Hepatocyte (in vitro differentiated cells): ENCODE data around the gene RRP1. TPM values are rescaled to one million over a fixed set of nuclear protein-coding genes. Genes with fewer than 3 reads are reported as not detected.

Experiments
- DNase-seq: peaks from one replicate; pipeline ENCODE4 v3.0.0-alpha.2; 2016; ENCODE audit warnings: low spot score
- H2AFZ ChIP-seq: fragments of 200-600 bp; sonication (generic); 2 replicates; pipeline ENCODE4 v1.6.0; 2016; ENCODE audit warnings: antibody characterized with exemption, mild to moderate bottlenecking
- H3K27ac ChIP-seq: fragments of 200-600 bp; sonication (generic); 2 replicates; pipeline ENCODE4 v1.5.1; 2016; ENCODE audit warnings: mild to moderate bottlenecking
- H3K27me3 ChIP-seq: fragments of 200-600 bp; sonication (generic); 2 replicates; pipeline ENCODE4 v1.6.1; 2016
- H3K36me3 ChIP-seq: fragments of 200-600 bp; sonication (generic); replicated peaks from 2 replicates; pipeline ENCODE4 v1.5.1; 2016; ENCODE audit warnings: low read depth; ENCODE audit not compliant: insufficient read depth
- H3K4me1 ChIP-seq: fragments of 200-600 bp; sonication (generic); 2 replicates; pipeline ENCODE4 v1.5.1; 2016; ENCODE audit warnings: mild to moderate bottlenecking, moderate library complexity; ENCODE audit not compliant: insufficient read depth
- H3K4me2 ChIP-seq: fragments of 200-600 bp; sonication (generic); 2 replicates; pipeline ENCODE4 v1.6.0; 2016
- H3K4me3 ChIP-seq: fragments of 200-600 bp; sonication (generic); 2 replicates; pipeline ENCODE4 v1.5.1; 2016; ENCODE audit warnings: mild to moderate bottlenecking
- H3K79me2 ChIP-seq: fragments of 200-600 bp; sonication (generic); 2 replicates; pipeline ENCODE4 v1.6.0; 2017; ENCODE audit warnings: mild to moderate bottlenecking
- H3K9me2 ChIP-seq: fragments of 200-600 bp; sonication (generic); replicated peaks from 2 replicates; pipeline ENCODE4 v1.6.0; 2017; ENCODE audit warnings: mild to moderate bottlenecking; ENCODE audit not compliant: insufficient read depth
- H3K9me3 ChIP-seq: fragments of 200-600 bp; sonication (generic); 2 replicates; pipeline ENCODE4 v1.5.1; 2016; ENCODE audit warnings: low read depth, mild to moderate bottlenecking
- H4K20me1 ChIP-seq: fragments of 200-600 bp; sonication (generic); 2 replicates; pipeline ENCODE4 v1.6.0; 2016; ENCODE audit warnings: mild to moderate bottlenecking; ENCODE audit not compliant: insufficient read depth, poor library complexity, severe bottlenecking
- EZH2 ChIP-seq: fragments of 200-600 bp; sonication (generic); IDR thresholded peaks from 2 replicates; pipeline ENCODE4 v1.6.1; 2016; ENCODE audit warnings: antibody characterized with exemption, mild to moderate bottlenecking, borderline replicate concordance
- EZH2phosphoT487 ChIP-seq: fragments of 200-600 bp; sonication (generic); IDR thresholded peaks from one replicate; pipeline ENCODE4 v1.6.1; 2018; ENCODE audit warnings: antibody characterized with exemption, mild to moderate bottlenecking, low read depth, moderate library complexity; ENCODE audit not compliant: unreplicated experiment, severe bottlenecking
- WGBS: methylation state at CpG from one replicate; pipeline ENCODE4 v1.1.6; 2016; ENCODE audit warnings: low lambda C conversion rate; ENCODE audit errors: missing lambda C conversion rate; 5-methylcytosine and 5-hydroxymethylcytosine counted together
- polyA plus RNA-seq: library from polyadenylated mRNA; unstranded; fragments of >200 nt; fragmentation: Nextera tagmentation; extraction: Ambion mirVana; gene quantifications from 2 replicates; pipeline ENCODE4 v1.2.1, GENCODE V29; 2016
- total RNA-seq: library from RNA; depleted of rRNA; stranded (reverse); fragments of >200 nt; gene quantifications from 2 replicates; pipeline ENCODE4 v1.2.3, GENCODE V29; 2014
- TF ChIP-seq, protein P1 (sequence below): fragments of 200-600 bp; sonication (generic); IDR thresholded peaks from 2 replicates; pipeline ENCODE4 v1.5.1; 2016; ENCODE audit warnings: antibody characterized with exemption, mild to moderate bottlenecking; ENCODE audit not compliant: poor library complexity

RRP1 gene
- total and polyA plus RNA-seq, 2 experiments from 2014 or later: 24.1 to 32.0 TPM

DNA sequence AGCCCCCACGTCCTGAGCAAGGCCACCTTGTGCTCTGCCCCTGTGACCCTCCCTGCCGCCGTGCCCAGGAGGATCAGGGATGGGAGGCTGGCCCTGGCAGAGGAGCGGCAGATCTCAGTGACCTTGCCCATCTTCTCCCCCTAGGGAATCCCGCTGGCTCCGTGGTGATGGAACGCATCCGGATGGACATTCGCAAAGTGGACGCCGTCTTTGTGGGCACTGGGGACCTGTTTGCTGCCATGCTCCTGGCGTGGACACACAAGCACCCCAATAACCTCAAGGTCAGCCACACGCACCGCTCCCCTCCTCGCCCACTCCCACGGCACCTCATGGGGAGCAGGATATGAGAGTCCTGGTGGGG is 36.0 kb upstream of the RRP1 start:
- Histone ChIP-seq H3K9me2 (no peaks in the 10 kb centered on the region), H3K27me3 (no peaks in the 10 kb centered on the region), H3K4me1 (peaks cover 7% of the 10 kb centered on the region), H3K9me3 (no peaks in the 10 kb centered on the region), H3K4me2 (no peak overlapping the region), H2AFZ (no peak overlapping the region), H3K4me3 (no peak overlapping the region), H4K20me1 (no peaks in the 10 kb centered on the region), H3K79me2 (no peaks in the 10 kb centered on the region), H3K27ac (no peak overlapping the region), H3K36me3 (peaks cover 1% of the 10 kb centered on the region)
- 97% methylated on average over 16 of the region's 16 CpGs for WGBS
- TF ChIP-seq, protein P1, sequence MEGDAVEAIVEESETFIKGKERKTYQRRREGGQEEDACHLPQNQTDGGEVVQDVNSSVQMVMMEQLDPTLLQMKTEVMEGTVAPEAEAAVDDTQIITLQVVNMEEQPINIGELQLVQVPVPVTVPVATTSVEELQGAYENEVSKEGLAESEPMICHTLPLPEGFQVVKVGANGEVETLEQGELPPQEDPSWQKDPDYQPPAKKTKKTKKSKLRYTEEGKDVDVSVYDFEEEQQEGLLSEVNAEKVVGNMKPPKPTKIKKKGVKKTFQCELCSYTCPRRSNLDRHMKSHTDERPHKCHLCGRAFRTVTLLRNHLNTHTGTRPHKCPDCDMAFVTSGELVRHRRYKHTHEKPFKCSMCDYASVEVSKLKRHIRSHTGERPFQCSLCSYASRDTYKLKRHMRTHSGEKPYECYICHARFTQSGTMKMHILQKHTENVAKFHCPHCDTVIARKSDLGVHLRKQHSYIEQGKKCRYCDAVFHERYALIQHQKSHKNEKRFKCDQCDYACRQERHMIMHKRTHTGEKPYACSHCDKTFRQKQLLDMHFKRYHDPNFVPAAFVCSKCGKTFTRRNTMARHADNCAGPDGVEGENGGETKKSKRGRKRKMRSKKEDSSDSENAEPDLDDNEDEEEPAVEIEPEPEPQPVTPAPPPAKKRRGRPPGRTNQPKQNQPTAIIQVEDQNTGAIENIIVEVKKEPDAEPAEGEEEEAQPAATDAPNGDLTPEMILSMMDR: no peak
- no peak for TF ChIP-seq EZH2
- no peak for TF ChIP-seq EZH2phosphoT487
- DNase-seq: no peak

DNA sequence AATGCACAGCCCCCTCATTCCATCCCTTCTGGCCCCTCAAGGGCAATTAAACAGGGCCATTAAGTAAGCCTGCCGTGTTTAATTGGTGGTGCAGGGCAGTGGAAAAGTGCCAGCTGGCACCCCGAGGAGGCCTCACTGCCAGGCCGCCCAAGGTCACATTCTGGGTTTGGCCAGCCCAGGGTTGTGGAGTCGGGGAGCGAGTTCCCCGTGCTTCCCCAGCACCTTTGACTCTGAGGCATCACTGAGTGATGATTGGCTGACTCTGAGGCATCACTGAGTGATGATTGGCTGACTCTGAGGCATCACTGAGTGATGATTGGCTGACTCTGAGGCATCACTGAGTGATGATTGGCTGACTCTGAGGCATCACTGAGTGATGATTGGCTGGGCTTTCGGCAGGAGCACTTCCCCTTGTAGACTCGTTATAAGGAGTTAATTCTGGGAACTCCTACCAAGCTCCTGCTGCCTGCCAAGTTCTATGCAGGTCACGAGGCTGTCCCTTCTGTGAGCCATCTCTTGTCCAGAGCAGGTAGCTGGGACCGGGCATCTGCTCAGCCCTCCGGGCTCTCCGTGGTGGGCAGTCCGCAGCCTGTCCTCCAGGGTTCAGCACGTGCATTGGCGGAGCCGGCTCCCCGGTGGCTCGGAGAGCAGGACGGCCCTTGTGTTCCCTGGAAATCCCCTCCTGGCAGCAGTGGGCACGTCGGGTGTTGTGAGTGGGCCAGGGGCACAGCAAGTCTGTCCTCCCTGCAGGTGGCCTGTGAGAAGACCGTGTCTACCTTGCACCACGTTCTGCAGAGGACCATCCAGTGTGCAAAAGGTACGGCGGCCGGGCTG is 34.2 kb upstream of the RRP1 start:
- Histone ChIP-seq H3K4me1 (peaks cover 7% of the 10 kb centered on the region), H2AFZ (no peak overlapping the region), H3K27ac (no peak overlapping the region), H3K9me2 (no peaks in the 10 kb centered on the region), H4K20me1 (no peaks in the 10 kb centered on the region), H3K4me2 (no peak overlapping the region), H3K27me3 (no peaks in the 10 kb centered on the region), H3K36me3 (peaks cover 4% of the 10 kb centered on the region), H3K9me3 (no peaks in the 10 kb centered on the region), H3K79me2 (no peaks in the 10 kb centered on the region), H3K4me3 (no peak overlapping the region)
- 92% methylated on average over 26 of the region's 26 CpGs for WGBS
- DNase-seq: no peak
- TF ChIP-seq EZH2phosphoT487: no peak
- TF ChIP-seq, protein P1: no peak
- no peak for TF ChIP-seq EZH2

DNA sequence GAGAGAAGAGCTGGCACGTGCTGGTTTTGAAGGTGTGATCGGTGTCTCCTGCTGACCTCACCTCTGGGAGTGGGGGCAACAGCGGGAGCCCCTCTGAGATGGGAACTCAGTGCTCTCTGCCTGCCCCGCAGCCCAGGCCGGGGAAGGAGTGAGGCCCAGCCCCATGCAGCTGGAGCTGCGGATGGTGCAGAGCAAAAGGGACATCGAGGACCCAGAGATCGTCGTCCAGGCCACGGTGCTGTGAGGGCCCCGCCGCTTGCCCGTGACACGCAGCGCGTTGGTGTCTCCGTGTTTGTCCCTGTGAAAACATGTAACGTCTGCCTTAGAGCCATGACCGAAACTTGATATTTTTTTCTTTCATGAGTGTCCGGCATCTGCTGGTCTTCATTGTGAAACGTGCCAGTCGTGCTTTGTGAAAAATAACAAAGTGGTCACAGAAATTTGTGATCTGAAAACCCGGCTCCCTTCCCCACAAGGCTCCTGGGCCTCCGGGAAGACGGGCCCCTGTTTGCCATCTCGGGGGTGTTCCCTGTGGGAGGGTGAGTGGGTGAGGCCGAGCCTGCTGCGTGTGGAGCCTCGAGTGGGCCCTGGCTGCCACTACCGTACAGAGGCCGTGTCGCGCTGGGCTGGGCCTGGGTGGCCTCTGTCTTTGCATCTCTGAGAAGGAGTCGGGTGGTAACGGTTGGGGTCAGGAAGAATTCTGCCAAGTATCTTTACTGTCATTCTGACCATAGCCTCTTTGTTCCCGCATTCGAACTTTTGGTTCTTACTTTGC is 33.4 kb upstream of the RRP1 start:
- H3K4me3 ChIP-seq: no peak overlapping the region
- H3K79me2 ChIP-seq: no peaks in the 10 kb centered on the region
- no peak overlapping the region for H2AFZ ChIP-seq
- no peak overlapping the region for H3K4me2 ChIP-seq
- peaks cover 7% of the 10 kb centered on the region for H3K4me1 ChIP-seq
- no peaks in the 10 kb centered on the region for H4K20me1 ChIP-seq
- no peak for DNase-seq
- no peaks in the 10 kb centered on the region for H3K9me2 ChIP-seq
- H3K36me3 ChIP-seq: peaks cover 4% of the 10 kb centered on the region
- no peaks in the 10 kb centered on the region for H3K27me3 ChIP-seq
- H3K27ac ChIP-seq: no peak overlapping the region
- WGBS: 95% methylated on average over 37 of the region's 37 CpGs
- TF ChIP-seq EZH2: no peak
- TF ChIP-seq, protein P1: no peak
- no peak for TF ChIP-seq EZH2phosphoT487
- no peaks in the 10 kb centered on the region for H3K9me3 ChIP-seq
